GM19372 (cell line): ENCODE measurements around the gene NFASC.

Experiments used
- ATAC-seq: cut with Tn5 transposase; IDR thresholded peaks from one replicate; pipeline ENCODE4 v1.9.1; 2021; ENCODE audit warnings: mild to moderate bottlenecking, low read depth, moderate library complexity; ENCODE audit not compliant: unreplicated experiment

Gene NFASC

GRCh38 chr1:204947747-204948146 lies 77.1 kb downstream of the NFASC start:
- no peak for ATAC-seq

- ATAC-seq: no peak
Measured at GRCh38 chr1:204950353-204951001, 79.8 kb downstream of the NFASC start.

DNA sequence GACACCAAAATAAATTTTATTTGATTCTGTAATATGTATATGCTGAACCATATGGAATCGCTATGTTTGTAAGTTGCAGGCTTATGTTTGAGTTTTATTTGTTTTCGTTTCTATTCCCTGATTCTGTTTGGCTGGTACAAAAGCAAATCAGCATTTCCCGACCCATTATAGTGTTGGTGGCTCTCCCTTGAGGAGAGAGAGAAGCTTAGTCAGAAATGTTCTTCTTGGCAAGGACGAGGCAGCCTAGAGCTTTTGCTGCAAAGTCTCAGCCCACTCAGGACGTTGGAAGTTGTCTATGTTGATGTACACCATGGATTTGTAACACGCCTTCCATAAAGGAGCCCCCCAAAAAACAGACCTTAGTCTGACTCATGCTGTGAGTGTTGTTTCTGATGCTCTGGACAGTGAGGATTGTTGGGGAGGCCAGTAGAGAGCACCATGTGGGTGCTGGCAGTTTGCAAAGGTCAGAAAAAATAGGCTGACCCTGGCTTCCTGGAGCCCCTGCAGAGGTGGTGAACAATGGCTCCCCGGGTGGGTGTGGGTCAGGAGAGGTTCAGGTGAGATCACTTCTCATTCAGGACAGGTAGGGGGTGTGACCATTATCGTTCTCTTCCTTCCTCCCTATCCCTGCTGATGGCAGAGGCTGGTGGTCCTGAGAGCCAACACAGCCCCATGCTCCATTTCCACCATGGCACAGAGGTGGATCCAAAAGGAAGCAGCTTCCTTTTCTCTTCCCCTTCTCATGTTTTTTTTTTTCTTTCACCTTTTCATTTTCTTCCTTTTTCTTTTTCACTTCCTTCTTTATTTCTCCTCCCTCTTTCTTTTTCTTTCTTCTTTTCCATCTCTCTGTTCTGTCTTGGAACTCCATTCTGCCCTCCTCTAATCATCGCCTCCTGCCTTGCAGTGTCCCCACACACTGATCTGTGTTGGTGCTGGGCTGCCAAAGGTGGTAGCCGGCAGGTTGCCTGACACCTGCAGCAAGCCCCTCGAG lies 88.0 kb downstream of the NFASC start:
- ATAC-seq: no peak

GRCh38 chr1:204959374-204959773 lies 88.7 kb downstream of the NFASC start:
- no peak for ATAC-seq

DNA sequence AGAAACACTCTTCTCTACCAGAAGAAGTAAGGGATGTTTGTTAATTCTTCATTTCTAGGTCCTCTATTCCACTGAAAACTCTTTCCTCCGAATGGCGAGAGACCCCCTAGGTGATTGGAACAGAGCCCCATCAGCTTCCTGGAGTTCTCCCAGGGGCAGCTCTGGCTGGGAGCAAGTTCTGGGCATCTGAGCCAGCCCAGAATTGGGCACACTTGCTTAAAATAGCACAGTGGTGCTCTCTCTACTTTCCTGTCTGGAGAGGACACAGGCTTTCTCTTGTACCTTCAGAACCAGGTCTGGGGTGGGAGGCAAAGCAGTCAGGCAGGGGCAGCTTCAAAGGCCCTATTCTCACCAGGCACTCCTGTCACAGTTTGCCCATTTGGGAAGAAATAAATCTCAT lies 89.2 kb downstream of the NFASC start:
- ATAC-seq: no peak

GRCh38 chr1:204960306-204961125 lies 89.9 kb downstream of the NFASC start:
- ATAC-seq: no peak

DNA sequence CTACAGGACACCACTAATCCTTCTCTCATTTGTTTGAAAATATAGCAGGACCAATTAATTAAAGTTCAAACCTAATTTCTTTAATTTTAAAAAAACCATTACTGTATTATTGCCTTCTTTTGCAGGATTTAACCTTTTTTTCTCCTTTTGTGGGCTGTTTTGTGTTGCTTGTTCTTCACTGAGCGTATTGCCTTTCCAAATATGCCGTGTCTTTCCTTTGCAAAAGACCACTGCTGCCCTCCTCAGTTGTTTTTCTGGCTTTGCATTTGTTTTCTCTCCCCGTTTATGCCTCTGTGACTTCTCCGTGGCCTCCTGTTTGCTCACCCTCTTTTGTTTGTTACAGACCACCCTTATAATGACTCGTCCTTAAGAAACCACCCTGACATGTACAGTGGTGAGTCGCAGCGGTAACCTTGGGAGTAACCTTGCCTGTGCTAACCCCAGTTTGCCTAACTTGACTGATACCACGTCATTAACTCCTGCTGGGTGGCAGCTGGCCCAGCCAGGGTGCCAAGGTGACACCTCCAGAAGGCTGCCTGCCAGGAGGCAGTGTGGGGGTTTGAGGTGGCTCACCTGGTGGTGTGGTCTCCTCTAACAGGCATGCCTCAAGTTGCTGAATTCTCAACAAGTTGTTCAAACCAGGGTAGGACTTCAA lies 91.2 kb downstream of the NFASC start:
- no peak for ATAC-seq

DNA sequence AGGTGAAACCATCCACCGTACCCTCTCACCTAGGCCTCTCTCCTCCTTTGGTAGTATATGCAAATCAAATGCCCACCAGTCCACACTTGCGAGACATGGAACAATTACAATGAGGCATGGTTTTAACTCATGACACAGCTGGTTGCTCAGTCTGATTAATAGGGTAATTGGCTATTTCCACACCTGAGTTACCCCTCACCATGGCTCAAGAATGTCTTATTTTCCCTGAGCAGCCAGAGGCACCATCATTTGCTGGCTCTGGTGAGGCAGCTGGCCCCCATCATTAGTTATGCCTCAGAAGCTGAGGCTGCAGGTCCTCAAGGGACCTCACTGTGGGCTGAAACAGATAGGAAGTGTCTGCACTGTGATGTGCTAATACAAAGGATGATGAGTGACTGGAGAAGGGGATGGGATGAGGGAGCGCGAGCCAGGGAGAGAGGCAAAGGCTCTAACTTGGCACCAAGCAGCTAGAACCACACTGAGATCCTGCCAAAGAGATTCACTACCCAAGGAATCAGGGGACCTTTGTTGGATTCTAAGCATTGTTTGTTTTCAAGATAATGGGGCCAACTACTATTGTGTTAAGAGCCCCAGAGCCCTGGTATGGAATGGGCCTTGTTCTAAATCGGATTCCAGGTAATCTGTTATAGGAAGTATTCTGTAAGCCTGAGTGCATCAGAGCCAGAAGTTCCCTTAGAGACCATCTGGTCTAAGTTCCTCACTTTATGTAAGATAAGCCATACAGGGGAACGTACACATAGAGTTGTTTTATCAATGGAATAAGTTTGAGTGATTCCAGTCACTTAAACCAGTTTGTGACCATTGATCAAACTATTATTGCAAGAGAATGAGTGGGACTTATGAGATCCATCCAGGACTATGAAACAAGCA lies 92.3 kb downstream of the NFASC start:
- no peak for ATAC-seq

GRCh38 chr1:204967451-204967850 lies 96.8 kb downstream of the NFASC start:
- no peak for ATAC-seq

DNA sequence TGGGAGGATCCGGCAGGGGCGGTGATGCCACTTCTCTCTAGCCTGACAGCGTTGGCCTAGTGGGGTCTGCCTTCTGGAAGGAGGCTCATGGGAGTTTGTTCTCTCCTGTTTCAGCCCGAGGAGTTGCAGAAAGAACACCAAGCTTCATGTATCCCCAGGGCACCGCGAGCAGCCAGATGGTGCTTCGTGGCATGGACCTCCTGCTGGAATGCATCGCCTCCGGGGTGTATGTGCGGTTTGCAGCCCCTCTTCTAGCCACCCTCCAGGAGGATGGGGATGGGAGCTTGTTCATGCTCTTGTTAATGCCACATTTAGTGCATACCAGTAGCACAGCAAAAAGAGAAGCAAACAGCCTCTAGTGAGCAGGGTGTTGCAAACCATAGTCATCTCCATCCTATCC lies 97.5 kb downstream of the NFASC start:
- no peak for ATAC-seq

- ATAC-seq: no peak
Measured at GRCh38 chr1:204968951-204969350, 98.3 kb downstream of the NFASC start.

DNA sequence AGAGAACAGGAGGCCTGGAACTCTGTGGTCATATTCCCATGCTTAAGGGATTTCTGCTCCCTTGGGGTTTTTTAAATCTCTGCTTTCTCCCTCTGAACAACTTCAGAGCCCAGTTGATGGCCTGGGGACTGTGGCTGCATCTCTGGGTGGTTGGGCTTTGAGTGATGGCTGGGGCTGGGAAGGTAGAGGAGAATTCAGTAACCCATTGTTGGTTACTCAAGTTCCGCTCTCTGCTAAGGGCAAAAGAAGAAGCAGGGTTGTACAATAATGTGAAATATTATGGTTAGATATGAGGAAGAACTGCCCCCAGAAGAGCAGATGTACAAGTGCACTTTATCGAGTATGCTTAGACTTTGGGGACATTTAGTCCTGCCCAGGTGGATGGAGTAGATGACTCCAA lies 100.3 kb downstream of the NFASC start:
- no peak for ATAC-seq

DNA sequence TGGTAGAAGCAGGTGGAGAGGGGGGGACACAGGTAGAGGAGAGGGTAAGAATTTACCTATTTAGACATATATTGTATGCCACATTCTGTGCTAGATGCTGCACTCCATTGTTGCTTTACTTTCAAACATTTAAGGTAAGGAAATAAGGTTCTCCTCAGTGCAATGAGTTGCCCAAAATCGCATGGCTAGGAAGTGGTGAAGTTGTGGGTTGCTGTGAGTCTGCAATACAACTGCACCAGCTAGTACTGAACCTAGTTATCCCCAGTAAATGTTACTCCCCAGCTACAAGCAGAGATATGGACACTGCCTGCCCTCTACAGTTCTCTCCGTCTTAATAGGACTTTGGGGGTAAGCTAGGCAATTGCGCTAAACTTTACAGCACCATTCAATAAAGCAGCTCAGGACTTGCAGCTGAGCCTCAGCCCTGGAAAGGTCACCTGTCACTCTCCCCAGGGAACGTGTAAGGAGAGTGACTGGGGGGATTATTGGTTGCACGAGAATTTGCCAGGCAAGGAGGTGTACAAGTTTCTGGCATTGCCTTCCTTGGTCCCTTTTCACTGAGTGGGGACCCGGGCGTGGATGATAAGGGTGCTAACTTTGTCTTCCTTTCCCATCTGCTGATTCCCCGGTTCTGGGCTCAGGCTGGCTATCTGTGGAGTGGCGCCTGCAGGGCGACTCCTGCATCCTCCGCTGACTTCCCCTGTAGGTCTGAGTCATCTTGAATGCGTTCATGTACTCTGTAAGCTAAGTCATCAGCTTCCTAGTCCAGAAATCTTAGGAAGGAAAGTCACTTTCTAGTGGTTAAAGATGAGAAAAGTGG lies 101.1 kb downstream of the NFASC start:
- ATAC-seq: no peak

- ATAC-seq: no peak
Measured at GRCh38 chr1:204972426-204972825, 101.8 kb downstream of the NFASC start.

DNA sequence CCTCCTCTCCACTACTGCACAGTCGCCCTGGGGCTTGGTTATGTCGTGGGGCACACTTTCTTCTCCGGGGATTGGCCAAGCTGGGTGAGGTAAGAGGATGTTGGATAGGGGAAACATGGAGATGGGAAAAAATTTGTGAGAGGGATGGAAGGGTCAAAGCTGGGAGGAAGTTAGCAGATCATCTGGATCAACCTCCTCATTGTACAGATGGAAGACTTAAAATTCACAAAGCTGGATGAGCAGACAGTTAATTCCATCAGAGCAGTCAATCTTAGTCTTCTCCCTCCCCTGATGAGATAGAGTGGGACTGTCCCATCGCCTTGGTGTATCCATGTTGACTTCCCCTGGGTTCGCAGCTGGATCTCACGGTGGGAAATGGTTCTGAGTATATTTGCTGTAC lies 102.8 kb downstream of the NFASC start:
- ATAC-seq: no peak

DNA sequence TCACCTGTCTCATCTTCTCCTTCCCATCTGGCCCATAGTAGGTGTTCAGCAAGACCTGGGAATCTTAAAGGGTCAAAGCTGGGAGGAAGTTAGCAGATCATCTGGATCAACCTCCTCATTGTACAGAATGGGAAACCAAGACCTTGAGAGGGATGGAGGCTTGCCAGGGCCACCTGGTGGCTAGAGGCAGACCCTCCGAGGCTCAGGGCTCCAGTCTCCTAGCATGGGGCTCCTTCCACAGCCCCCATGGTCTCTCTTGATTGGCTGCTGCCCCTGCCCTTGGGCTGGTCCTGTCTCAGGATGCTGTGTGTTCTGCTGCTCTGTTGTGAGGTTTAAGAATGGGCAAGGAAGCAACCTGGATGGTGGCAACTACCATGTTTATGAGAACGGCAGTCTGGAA lies 103.7 kb downstream of the NFASC start:
- ATAC-seq: no peak

- no peak for ATAC-seq
Measured at GRCh38 chr1:204975021-204975420, 104.4 kb downstream of the NFASC start.

DNA sequence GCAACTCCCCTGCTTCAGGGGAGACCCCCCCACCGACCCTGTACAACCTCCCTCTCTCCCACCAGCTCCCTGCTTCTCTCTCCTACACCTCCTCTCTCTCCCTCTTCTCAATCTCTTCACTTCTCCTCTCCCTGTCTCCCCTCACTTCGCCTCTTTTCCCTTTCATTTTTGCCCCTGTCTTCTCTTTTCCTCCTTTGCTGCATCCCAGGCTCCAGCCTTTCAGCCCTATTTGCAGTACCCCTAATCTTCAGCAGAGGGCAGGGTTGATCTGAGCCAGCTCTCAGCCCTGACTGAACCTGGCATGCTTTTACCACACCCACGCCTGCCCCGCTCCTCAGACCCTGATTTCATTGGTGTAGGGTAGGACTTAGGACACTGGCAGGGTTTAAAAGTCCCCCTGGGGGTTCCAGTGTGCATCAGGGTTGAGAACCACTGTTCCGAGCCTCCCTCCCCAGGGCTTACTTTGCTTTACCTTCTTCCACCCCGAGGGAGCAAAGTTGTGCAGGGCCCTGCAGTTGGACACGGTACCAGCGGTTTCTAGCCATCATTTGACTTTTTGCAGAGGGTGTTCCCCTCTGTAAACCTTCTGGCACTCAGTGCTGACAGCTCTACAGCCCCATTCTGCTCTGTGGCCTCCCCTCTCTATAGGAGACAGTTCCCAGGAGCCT lies 105.0 kb downstream of the NFASC start:
- ATAC-seq: no peak
